HG03354 (cell line): ENCODE results near the gene MRPS10.
"Not testable (repeated sequence)": the region's sequence is repeated elsewhere in the genome, so short reads cannot be mapped to it uniquely, and the experiment has no call there.

Experiments
- ATAC-seq: cut with Tn5 transposase; IDR thresholded peaks from one replicate; pipeline ENCODE4 v1.9.1; 2021; ENCODE audit warnings: mild to moderate bottlenecking; ENCODE audit not compliant: unreplicated experiment, poor library complexity, severe bottlenecking

Gene MRPS10

GRCh38 chr6:42216495-42216894 lies 1.2 kb downstream of the MRPS10 start:
- ATAC-seq, result not testable (repeated sequence)

- ATAC-seq, result no peak
These were observed 5.2 kb downstream of the MRPS10 start for GRCh38 chr6:42212442-42212841.

- no peak for ATAC-seq
These were observed 5.9 kb downstream of the MRPS10 start for GRCh38 chr6:42211726-42212125.

GRCh38 chr6:42210551-42210950 lies 7.1 kb downstream of the MRPS10 start:
- no peak for ATAC-seq

- not testable (repeated sequence) for ATAC-seq
These were observed 10.1 kb downstream of the MRPS10 start for GRCh38 chr6:42207559-42207958.

- ATAC-seq, result no peak
These were observed 12.8 kb downstream of the MRPS10 start for GRCh38 chr6:42204768-42205282.

GRCh38 chr6:42203183-42203582 lies 14.5 kb downstream of the MRPS10 start:
- ATAC-seq, result no peak

- not testable (repeated sequence) for ATAC-seq
These were observed 15.3 kb downstream of the MRPS10 start for GRCh38 chr6:42202131-42202915.

- no peak for ATAC-seq
These were observed 16.3 kb downstream of the MRPS10 start for GRCh38 chr6:42201382-42201781.

- ATAC-seq, result no peak
These were observed 17.6 kb downstream of the MRPS10 start for GRCh38 chr6:42200035-42200434.

- no peak for ATAC-seq
These were observed 18.3 kb downstream of the MRPS10 start for GRCh38 chr6:42199106-42199981.

GRCh38 chr6:42197555-42198362 lies 19.9 kb downstream of the MRPS10 start:
- no peak for ATAC-seq

GRCh38 chr6:42195415-42195814 lies 22.2 kb downstream of the MRPS10 start:
- no peak for ATAC-seq

- ATAC-seq, result no peak
These were observed 23.6 kb downstream of the MRPS10 start for GRCh38 chr6:42194056-42194455.

GRCh38 chr6:42193491-42193894 lies 24.2 kb downstream of the MRPS10 start:
- ATAC-seq, result no peak

GRCh38 chr6:42192385-42192784 lies 25.3 kb downstream of the MRPS10 start:
- not testable (repeated sequence) for ATAC-seq

- no peak for ATAC-seq
These were observed 27.0 kb downstream of the MRPS10 start for GRCh38 chr6:42190554-42191183.

- ATAC-seq, result no peak
These were observed 29.3 kb downstream of the MRPS10 start for GRCh38 chr6:42188406-42188805.

- ATAC-seq, result no peak
These were observed 32.1 kb downstream of the MRPS10 start for GRCh38 chr6:42185597-42185996.
